K562 (cell line): ENCODE data around the gene SERPINB2.

Source experiments
- CREB1 ChIP-seq, 2 experiments: sonication (generic) in 1 of 2; formaldehyde crosslinking in 1 of 2; IDR thresholded peaks; 2 replicates each; pipeline versions ENCODE4 v1.6.1 to v1.8.0; 2012 to 2022; ENCODE audit warnings: inconsistent platforms in 1 of 2, mild to moderate bottlenecking in 1 of 2, missing genetic modification reagents in 1 of 2, moderate library complexity in 1 of 2
- CTCF ChIP-seq, 3 experiments: IDR thresholded peaks in 2 of 3; conservative IDR thresholded peaks in 1 of 3; 2 replicates each; pipeline ENCODE4 v1.5.1; 2011 to 2012; ENCODE audit warnings: low read length in 3 of 3, mild to moderate bottlenecking in 3 of 3, control low read depth in 2 of 3, improper control_type of control experiment in 1 of 3, inconsistent platforms in 1 of 3, low read depth in 1 of 3, mixed read lengths in 1 of 3, moderate library complexity in 1 of 3; ENCODE audit not compliant: insufficient read depth in 2 of 3
- DPF2 ChIP-seq: fragments of 450-650 bp; IDR thresholded peaks from 2 replicates; pipeline ENCODE4 v1.6.1; 2016
- EP300 ChIP-seq: IDR thresholded peaks from 2 replicates; pipeline ENCODE4 v1.6.1; 2012; ENCODE audit warnings: low read length, improper control_type of control experiment
- EZH2 ChIP-seq: IDR thresholded peaks from 2 replicates; pipeline ENCODE4 v1.6.1; 2012; ENCODE audit warnings: low read depth, mild to moderate bottlenecking, inconsistent platforms, low read length, borderline replicate concordance
- GATAD2B ChIP-seq: fragments of 450-650 bp; IDR thresholded peaks from 2 replicates; pipeline ENCODE4 v1.6.1; 2017; ENCODE audit warnings: mild to moderate bottlenecking, borderline replicate concordance
- KAT7 ChIP-seq: sonication (generic); formaldehyde crosslinking; IDR thresholded peaks from 2 replicates; pipeline ENCODE4 v1.8.0; 2022; ENCODE audit warnings: missing genetic modification reagents, mild to moderate bottlenecking, borderline replicate concordance
- NFXL1 ChIP-seq: fragments of 450-650 bp; formaldehyde crosslinking; IDR thresholded peaks from 2 replicates; pipeline ENCODE4 v1.4.0; 2021; ENCODE audit warnings: mild to moderate bottlenecking
- NONO ChIP-seq, 2 experiments: fragments of 200-400 bp in 1 of 2; fragments of 450-650 bp in 1 of 2; formaldehyde crosslinking in 1 of 2; IDR thresholded peaks; 2 replicates each; pipeline ENCODE4 v1.6.1; 2017; ENCODE audit warnings: low read depth in 2 of 2, mild to moderate bottlenecking in 2 of 2, moderate library complexity in 2 of 2, low read length in 1 of 2
- POLR2A ChIP-seq: fragments of 450-650 bp; conservative IDR thresholded peaks from 2 replicates; pipeline ENCODE4 v1.6.1; 2016
- STAT5A ChIP-seq: IDR thresholded peaks from 2 replicates; pipeline ENCODE4 v1.6.1; 2012; ENCODE audit warnings: low read length, inconsistent platforms, borderline replicate concordance
- TEAD4 ChIP-seq, 2 experiments: sonication (generic) in 1 of 2; formaldehyde crosslinking in 1 of 2; IDR thresholded peaks; 2 replicates each; pipeline versions ENCODE4 v1.6.1 to v1.8.0; 2012 to 2022; ENCODE audit warnings: borderline replicate concordance in 1 of 2, inconsistent platforms in 1 of 2, low read length in 1 of 2, mild to moderate bottlenecking in 1 of 2, missing genetic modification reagents in 1 of 2

GRCh38 chr18:63850636-63851035 is 36.9 kb upstream of the SERPINB2 start:
- TF ChIP-seq GATAD2B = no peak
- TF ChIP-seq EP300 = no peak
- no peak for TF ChIP-seq CTCF (IDR thresholded peaks at IDR 0.05 in 2 of 3, conservative IDR thresholded peaks at IDR 0.05 in 1 of 3; ENCODE audit: insufficient read depth in 2 of 3, low read depth in 1 of 3, low read length in 3 of 3)
- no peak for TF ChIP-seq EZH2
- no peak for TF ChIP-seq POLR2A
- TF ChIP-seq DPF2 = no peak
- no peak for TF ChIP-seq NONO (IDR thresholded peaks at IDR 0.05; ENCODE audit: low read depth in 2 of 2, low read length in 1 of 2)
- TF ChIP-seq TEAD4 (IDR thresholded peaks at IDR 0.05; ENCODE audit: low read length) = no peak
- no peak for TF ChIP-seq TEAD4 (CRISPR knock-in tag; IDR thresholded peaks at IDR 0.05; ENCODE audit: borderline replicate concordance)
- no peak for TF ChIP-seq NFXL1
- no peak for TF ChIP-seq CREB1 (IDR thresholded peaks at IDR 0.05)
- TF ChIP-seq CREB1 (CRISPR knock-in tag; IDR thresholded peaks at IDR 0.05) = no peak
- no peak for TF ChIP-seq STAT5A
- no peak for TF ChIP-seq KAT7 (CRISPR knock-in tag)
